HepG2 (cell line): ENCODE measurements around the gene ACD. TPM values are rescaled to one million over a fixed set of nuclear protein-coding genes. Genes with fewer than 3 reads are reported as not detected.

Experiments used
- ATAC-seq: fragments of 200-7000 bp; cut with Tn5 transposase; 3 replicates; pipeline ENCODE4 v1.9.1; 2020; ENCODE audit warnings: mild to moderate bottlenecking, moderate library complexity
- BruUV-seq: library from RNA; stranded (reverse); fragments of 400-500 nt; replicated peaks from 2 replicates; lab custom pipeline; 2021; lab: Mats Ljungman, UMichigan
- CTCF ChIA-PET: fragments of 300-600 bp; formaldehyde crosslinking; extraction: SDS; loops from one replicate; lab custom pipeline; 2021; ENCODE audit warnings: low total read pairs, inconsistent platforms, low intra/inter-chr PET ratio; lab: Yijun Ruan, JAX
- POLR2A ChIA-PET: fragments of 350-600 bp; sonication (Branson Sonifier 250); formaldehyde crosslinking; loops from one replicate; lab custom pipeline; 2020; ENCODE audit warnings: antibody characterized with exemption, inconsistent platforms; lab: Yijun Ruan, JAX
- DNase-seq: peaks from one replicate; pipeline ENCODE4 v3.0.0-alpha.2; 2015; ENCODE audit warnings: low spot score
- FAIRE-seq: peaks from 3 replicates; lab custom pipeline; 2011; peaks lifted over from hg19 to GRCh38; lab: Jason Lieb, UNC
- H2AFZ ChIP-seq: one replicate; pipeline ENCODE4 v1.6.1; 2011; ENCODE audit warnings: low read length, inconsistent platforms
- H3K27ac ChIP-seq: fragments of 300-600 bp; 3 replicates; pipeline ENCODE4 v1.8.0; 2011; ENCODE audit warnings: mixed run types, mild to moderate bottlenecking, mixed read lengths, low read length, inconsistent platforms; ENCODE audit not compliant: insufficient read depth; ENCODE audit errors: extremely low read length
- H3K27me3 ChIP-seq, 2 experiments: fragments of 200-600 bp in 1 of 2; 2 replicates in 1 of 2; 3 replicates in 1 of 2; pipeline versions ENCODE4 v1.6.0 to v1.8.0; 2011; ENCODE audit warnings: low read length in 2 of 2, mild to moderate bottlenecking in 2 of 2, moderate library complexity in 2 of 2, inconsistent platforms in 1 of 2; ENCODE audit not compliant: insufficient read depth in 2 of 2, control insufficient read depth in 1 of 2
- H3K36me3 ChIP-seq, 2 experiments: fragments of 200-600 bp in 1 of 2; replicated peaks in 1 of 2; 2 replicates in 1 of 2; 3 replicates in 1 of 2; pipeline versions ENCODE4 v1.5.1 to v1.8.0; 2011; ENCODE audit warnings: low read length in 2 of 2, inconsistent platforms in 1 of 2; ENCODE audit not compliant: insufficient read depth in 2 of 2, control insufficient read depth in 1 of 2
- H3K4me1 ChIP-seq: 2 replicates; pipeline ENCODE4 v1.5.1; 2012; ENCODE audit warnings: low read length, inconsistent platforms; ENCODE audit not compliant: insufficient read depth
- H3K4me2 ChIP-seq: 2 replicates; pipeline ENCODE4 v1.6.0; 2011; ENCODE audit warnings: low read depth, low read length, inconsistent platforms
- H3K4me3 ChIP-seq, 3 experiments: fragments of 200-600 bp in 1 of 3; sonication (generic), shearing (Covaris generic) in 1 of 3; replicated peaks in 1 of 3; 2 replicates each; pipeline ENCODE4 v1.5.1; 2011 to 2016; ENCODE audit warnings: low read length in 3 of 3, inconsistent platforms in 2 of 3, low read depth in 2 of 3, mild to moderate bottlenecking in 2 of 3, control low read depth in 1 of 3, mixed read lengths in 1 of 3; ENCODE audit not compliant: insufficient read depth in 1 of 3
- H3K79me2 ChIP-seq: one replicate; pipeline ENCODE4 v1.6.1; 2011; ENCODE audit warnings: low read length, inconsistent platforms; ENCODE audit not compliant: insufficient read depth
- H3K9ac ChIP-seq: 2 replicates; pipeline ENCODE4 v1.6.0; 2011; ENCODE audit warnings: mild to moderate bottlenecking, low read depth, low read length, inconsistent platforms; ENCODE audit not compliant: insufficient read depth
- H3K9me3 ChIP-seq: 2 replicates; pipeline ENCODE4 v1.5.1; 2012; ENCODE audit warnings: mild to moderate bottlenecking, low read length
- H4K20me1 ChIP-seq: 2 replicates; pipeline ENCODE4 v1.6.0; 2011; ENCODE audit warnings: inconsistent platforms, mild to moderate bottlenecking, low read length, moderate library complexity; ENCODE audit not compliant: insufficient read depth
- AGO1 ChIP-seq: fragments of 200-400 bp; formaldehyde crosslinking; IDR thresholded peaks from 2 replicates; pipeline ENCODE4 v1.6.1; 2017; ENCODE audit warnings: mild to moderate bottlenecking, low read depth, low read length, moderate library complexity; ENCODE audit not compliant: poor library complexity, severe bottlenecking
- CREM ChIP-seq, 2 experiments: sonication (generic) in 1 of 2; formaldehyde crosslinking in 1 of 2; IDR thresholded peaks; 2 replicates each; pipeline versions ENCODE4 v1.4.0 to v1.6.1; 2016 to 2020; ENCODE audit warnings: antibody characterized with exemption in 1 of 2, mild to moderate bottlenecking in 1 of 2, missing genetic modification reagents in 1 of 2
- E2F5 ChIP-seq: sonication (generic); formaldehyde crosslinking; conservative IDR thresholded peaks from 2 replicates; pipeline ENCODE4 v1.4.0; 2020; ENCODE audit warnings: missing genetic modification reagents
- FOXA1 ChIP-seq, 2 experiments: fragments of 450-650 bp in 1 of 2; sonication (generic) in 1 of 2; formaldehyde crosslinking in 1 of 2; IDR thresholded peaks; 2 replicates each; pipeline versions ENCODE4 v1.4.0 to v1.6.1; 2016 to 2020; ENCODE audit warnings: missing genetic modification reagents in 1 of 2
- FOXC1 ChIP-seq: sonication (generic); formaldehyde crosslinking; IDR thresholded peaks from 2 replicates; pipeline ENCODE4 v1.8.0; 2022; ENCODE audit warnings: mild to moderate bottlenecking, missing genetic modification reagents, borderline replicate concordance
- GATA4 ChIP-seq: sonication (generic); IDR thresholded peaks from 2 replicates; pipeline ENCODE4 v1.6.1; 2016; ENCODE audit warnings: antibody characterized with exemption, low read depth, borderline replicate concordance
- HES4 ChIP-seq: sonication (generic); formaldehyde crosslinking; IDR thresholded peaks from 2 replicates; pipeline ENCODE4 v1.9.0; 2021; ENCODE audit warnings: mild to moderate bottlenecking, missing genetic modification reagents, borderline replicate concordance
- IRF9 ChIP-seq: sonication (generic); formaldehyde crosslinking; IDR thresholded peaks from 2 replicates; pipeline ENCODE4 v1.8.0; 2022; ENCODE audit warnings: missing genetic modification reagents, mild to moderate bottlenecking, borderline replicate concordance
- POLR2A ChIP-seq, 2 experiments: IDR thresholded peaks; 2 replicates each; pipeline ENCODE4 v1.6.1; 2011; ENCODE audit warnings: low read depth in 2 of 2, low read length in 2 of 2, mild to moderate bottlenecking in 1 of 2, moderate library complexity in 1 of 2; ENCODE audit not compliant: insufficient read depth in 1 of 2
- ZBTB38 ChIP-seq: sonication (generic); formaldehyde crosslinking; IDR thresholded peaks from 2 replicates; pipeline ENCODE4 v1.5.1; 2020; ENCODE audit warnings: mild to moderate bottlenecking, missing genetic modification reagents
- ZNF629 ChIP-seq: sonication (generic); formaldehyde crosslinking; conservative IDR thresholded peaks from 2 replicates; pipeline ENCODE4 v1.5.0; 2020; ENCODE audit warnings: missing genetic modification reagents
- ZNF639 ChIP-seq: conservative IDR thresholded peaks from 2 replicates; pipeline ENCODE4 v1.6.1; 2018; ENCODE audit warnings: missing genetic modification reagents
- ZNF687 ChIP-seq: sonication (generic); formaldehyde crosslinking; IDR thresholded peaks from 2 replicates; pipeline ENCODE4 v1.5.1; 2020; ENCODE audit warnings: mild to moderate bottlenecking, missing genetic modification reagents, moderate library complexity
- ZNF782 ChIP-seq: sonication (generic); formaldehyde crosslinking; IDR thresholded peaks from 2 replicates; pipeline ENCODE4 v1.4.0; 2020; ENCODE audit warnings: missing genetic modification reagents, mild to moderate bottlenecking, borderline replicate concordance
- ZNF883 ChIP-seq: sonication (generic); formaldehyde crosslinking; IDR thresholded peaks from 2 replicates; pipeline ENCODE4 v1.5.1; 2020; ENCODE audit warnings: mild to moderate bottlenecking, missing genetic modification reagents; ENCODE audit errors: not compliant biosample characterization
- WGBS: methylation state at CpG from one replicate; pipeline ENCODE4 v1.1.6; 2017; ENCODE audit warnings: low lambda C conversion rate; 5-methylcytosine and 5-hydroxymethylcytosine counted together
- in situ Hi-C: cut with HindIII; loops from 2 replicates; pipeline ENCODE4 v1.10.0; 2017; ENCODE audit warnings: low pct_unique_long_range_greater_than_20kb; ENCODE audit not compliant: extremely low pct_ligation_motif_present
- intact Hi-C: fragments of 100-400 bp; cut with micrococcal nuclease; formaldehyde crosslinking; loops from one replicate; pipeline ENCODE4 v1.10.0; 2022; ENCODE audit not compliant: unreplicated experiment
- polyA plus RNA-seq, 8 experiments: library from polyadenylated mRNA; depleted of rRNA in 3 of 8; stranded (reverse) in 7 of 8; unstranded in 1 of 8; fragments of >200 nt; fragmentation: Illumina TruSeq in 4 of 8; extraction: Trizol in 4 of 8; gene quantifications; 2 replicates each; pipeline versions ENCODE4 v1.2.1 to v1.2.3, GENCODE V29; 2011 to 2016; ENCODE audit warnings: low read depth in 4 of 8, missing spikeins in 1 of 8, mixed read lengths in 1 of 8; ENCODE audit not compliant: insufficient read depth in 1 of 8
- total RNA-seq, 5 experiments: library from RNA; depleted of rRNA; stranded (reverse); fragments of >200 nt; fragmentation: Illumina TruSeq; extraction: Trizol; gene quantifications; 2 replicates each; pipeline ENCODE4 v1.2.3, GENCODE V29; 2016; ENCODE audit warnings: low read depth in 1 of 5

The ACD gene
- total and polyA plus RNA-seq, 2 of the 13 experiments (the other 11 are each of a cell fraction or from before 2014, with no cell fraction given), result 32.6 to 38.3 TPM

- intact Hi-C loops (no loop called here), in situ Hi-C loops (loop anchor here (10.0 kb wide), 1 partner anchor 271 kb away; the partner anchor contains the start of genes CTRL and PSMB10)
- BruUV-seq, result no TSS peak
- H3K36me3 ChIP-seq, result peaks cover 1 to 8% of the 10 kb centered on the region in 2 experiments; a peak in 3 of 5 replicates
- no peak overlapping the region for H3K27ac ChIP-seq
- no peak overlapping the region for H3K4me2 ChIP-seq
- H3K4me1 ChIP-seq, result peaks cover 37% of the 10 kb centered on the region
- H3K27me3 ChIP-seq, result no peaks in the 10 kb centered on the region; a peak in 1 of 5 replicates
- FAIRE-seq (no peak), DNase-seq (no peak), ATAC-seq (no peak)
- POLR2A ChIA-PET, result interaction anchor here (1.5 kb wide), 1 partner anchor 136 kb away, joined by 4 read pairs; no protein-coding TSS in a partner anchor
- no peak overlapping the region for H3K9ac ChIP-seq
- 0 out of 2 replicates have a peak, but pooled peaks cover 3% of the 10 kb centered on the region for H4K20me1 ChIP-seq
- CTCF ChIA-PET, result interaction anchor here (0.9 kb wide), 1 partner anchor 142 kb away, joined by 3 read pairs; no protein-coding TSS in a partner anchor
- no peak overlapping the region for H2AFZ ChIP-seq
- H3K9me3 ChIP-seq, result no peaks in the 10 kb centered on the region
- H3K79me2 ChIP-seq, result peaks cover 11% of the 10 kb centered on the region
- no peak overlapping the region for H3K4me3 ChIP-seq
- WGBS, result 75% methylated on average over 11 of the region's 25 CpGs
- peak; percentile 31; the same call in 1 of the 2 replicates for TF ChIP-seq ZNF687 (CRISPR knock-in tag)
- TF ChIP-seq ZNF629 (CRISPR knock-in tag), result no peak
- TF ChIP-seq GATA4, result no peak
- TF ChIP-seq FOXA1 (IDR thresholded peaks at IDR 0.05), result no peak
- TF ChIP-seq FOXA1 (CRISPR knock-in tag; IDR thresholded peaks at IDR 0.05), result no peak
- TF ChIP-seq FOXC1 (CRISPR knock-in tag), result no peak
- no peak for TF ChIP-seq CREM (IDR thresholded peaks at IDR 0.05)
- no peak for TF ChIP-seq CREM (CRISPR knock-in tag; IDR thresholded peaks at IDR 0.05)
- peak; percentile 29 for TF ChIP-seq ZNF883
- TF ChIP-seq IRF9 (CRISPR knock-in tag), result no peak
- TF ChIP-seq AGO1, result no peak
- peak; percentile 32; the same call in 1 of the 2 replicates for TF ChIP-seq HES4 (CRISPR knock-in tag)
- no peak for TF ChIP-seq ZNF639 (CRISPR knock-in tag)
- TF ChIP-seq E2F5 (CRISPR knock-in tag), result no peak
- no peak for TF ChIP-seq POLR2A (IDR thresholded peaks at IDR 0.05; ENCODE audit: insufficient read depth in 1 of 2, low read depth in 2 of 2, low read length in 2 of 2)
- 0 out of 2 replicates have a peak, but pooled peaks have one; percentile 38 for TF ChIP-seq ZBTB38 (CRISPR knock-in tag)
- 0 out of 2 replicates have a peak, but pooled peaks have one; percentile 32 for TF ChIP-seq ZNF782 (CRISPR knock-in tag)
These were observed 3.3 kb upstream of the ACD start for GRCh38 chr16:67663151-67663876.
